Vagina (tissue), 2 donors: Measurements from ENCODE around the gene WDR81. TPM values are rescaled to one million over a fixed set of nuclear protein-coding genes. Genes with fewer than 3 reads are reported as not detected.

Experiments
- DNase-seq, 2 donors: peaks; one replicate each; pipeline ENCODE4 v3.0.0-alpha.2; 2017; ENCODE audit errors: extremely low spot score in 2 of 2
- H3K27ac ChIP-seq: fragments of 200-600 bp; sonication (generic); one replicate; pipeline ENCODE4 v1.5.1; 2019
- H3K27me3 ChIP-seq: fragments of 200-600 bp; sonication (generic); one replicate; pipeline ENCODE4 v1.5.1; 2019
- H3K36me3 ChIP-seq, 2 donors: fragments of 200-600 bp; sonication (generic); one replicate each; pipeline ENCODE4 v1.5.1; 2017 to 2019
- H3K4me1 ChIP-seq: fragments of 200-600 bp; sonication (generic); one replicate; pipeline ENCODE4 v1.5.1; 2019
- H3K4me3 ChIP-seq, 2 donors: fragments of 200-600 bp; sonication (generic); 1 replicate in 1 of 2; 2 replicates in 1 of 2; pipeline ENCODE4 v1.5.1; 2016 to 2019
- H3K9me3 ChIP-seq: fragments of 200-600 bp; sonication (generic); one replicate; pipeline ENCODE4 v1.5.1; 2019
- CTCF ChIP-seq, 3 experiments: fragments of 450-650 bp in 2 of 3; fragments of 200-600 bp in 1 of 3; sonication (generic) in 1 of 3; IDR thresholded peaks; one replicate each; pipeline ENCODE4 v1.5.1; 2017 to 2019; ENCODE audit warnings: antibody characterized with exemption in 3 of 3, mild to moderate bottlenecking in 2 of 3, moderate library complexity in 2 of 3
- POLR2A ChIP-seq, 2 donors: fragments of 450-650 bp; IDR thresholded peaks; one replicate each; pipeline ENCODE4 v1.6.1; 2017; ENCODE audit warnings: antibody characterized with exemption in 2 of 2, mild to moderate bottlenecking in 2 of 2, moderate library complexity in 2 of 2
- POLR2AphosphoS5 ChIP-seq, 2 donors: sonication (generic); formaldehyde crosslinking; IDR thresholded peaks; one replicate each; pipeline ENCODE4 v1.9.0; 2017; ENCODE audit warnings: antibody characterized with exemption in 2 of 2, mild to moderate bottlenecking in 2 of 2, low read depth in 1 of 2; ENCODE audit not compliant: insufficient read depth in 1 of 2
- intact Hi-C: fragments of 100-400 bp; cut with DNase I; formaldehyde crosslinking; loops from one replicate; pipeline ENCODE4 v1.15.1; 2023
- total RNA-seq: library from RNA; depleted of rRNA; stranded (reverse); fragments of >200 nt; gene quantifications from one replicate; pipeline ENCODE4 v1.2.3, GENCODE V29; 2016

Gene WDR81
- 57.2 TPM for total RNA-seq

DNA sequence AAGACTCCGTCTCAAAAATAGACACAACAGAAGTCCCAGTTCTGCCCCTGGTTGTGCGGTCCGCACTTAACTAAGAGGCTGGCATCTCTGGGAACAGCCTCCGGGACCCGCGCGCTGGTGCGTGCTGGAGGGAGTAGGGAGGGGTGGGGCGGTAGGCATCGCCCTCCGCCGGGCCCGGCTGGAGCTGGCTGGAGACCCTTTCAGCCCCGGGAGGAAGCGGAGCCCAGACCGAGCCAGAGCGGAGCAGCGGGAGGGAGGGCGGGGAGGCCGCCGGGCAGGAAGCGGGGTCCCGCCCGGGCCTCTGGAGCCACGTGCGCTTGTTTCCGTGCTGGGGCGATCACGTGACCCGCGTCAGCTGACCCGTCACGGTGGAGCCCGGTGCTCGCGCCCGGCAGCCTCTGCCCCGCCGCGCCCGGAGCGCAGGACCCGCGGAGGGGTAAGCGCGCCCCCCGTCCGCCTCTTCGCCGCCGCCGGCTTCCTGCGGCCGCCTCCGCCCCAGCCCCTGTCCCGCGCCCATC lies at the start of gene WDR81:
TSS of gene WDR81 (plus strand) at position 354 of the 518 bp plus-strand sequence. CDS start 256 bp downstream, outside the sequence.
- intact Hi-C loops, result no loop called here

GRCh38 chr17:1676401-1676800 lies 48.1 kb upstream of the WDR81 start:
- intact Hi-C loops, result loop anchor here (10.0 kb wide), 1 partner anchor 188 kb away; no protein-coding TSS in a partner anchor
- Histone ChIP-seq H3K36me3 (peaks cover 9 to 100% of the 10 kb centered on the region in 2 donors), H3K27ac (no peak overlapping the region), H3K9me3 (no peaks in the 10 kb centered on the region), H3K4me3 (no peak overlapping the region), H3K27me3 (no peaks in the 10 kb centered on the region), H3K4me1 (peaks cover 1% of the 10 kb centered on the region)
- DNase-seq, result no peak
- no peak for TF ChIP-seq POLR2A (IDR thresholded peaks at IDR 0.05)
- no peak for TF ChIP-seq POLR2AphosphoS5 (IDR thresholded peaks at IDR 0.05; ENCODE audit: insufficient read depth in 1 of 2, low read depth in 1 of 2)
- no peak for TF ChIP-seq CTCF (IDR thresholded peaks at IDR 0.05)

More for the DNA sequence above, at the start of gene WDR81:
- Histone ChIP-seq H3K4me3 (peak within 1 kb of the TSS; percentile 73 to 81), H3K27me3 (no peaks in the 10 kb centered on the region), H3K36me3 (peaks cover 0 to 26% of the 10 kb centered on the region in 2 donors), H3K27ac (peak within 1 kb of the TSS; percentile 94), H3K9me3 (no peaks in the 10 kb centered on the region), H3K4me1 (peaks cover 66% of the 10 kb centered on the region)
- DNase-seq, result peak in 1 of 2 donors; percentile 93
- TF ChIP-seq POLR2A (IDR thresholded peaks at IDR 0.05) (peak in 1 of 2 donors; percentile 50), CTCF (IDR thresholded peaks at IDR 0.05) (no peak), POLR2AphosphoS5 (IDR thresholded peaks at IDR 0.05; ENCODE audit: insufficient read depth in 1 of 2, low read depth in 1 of 2) (peak; percentile 69 to 74)

DNA sequence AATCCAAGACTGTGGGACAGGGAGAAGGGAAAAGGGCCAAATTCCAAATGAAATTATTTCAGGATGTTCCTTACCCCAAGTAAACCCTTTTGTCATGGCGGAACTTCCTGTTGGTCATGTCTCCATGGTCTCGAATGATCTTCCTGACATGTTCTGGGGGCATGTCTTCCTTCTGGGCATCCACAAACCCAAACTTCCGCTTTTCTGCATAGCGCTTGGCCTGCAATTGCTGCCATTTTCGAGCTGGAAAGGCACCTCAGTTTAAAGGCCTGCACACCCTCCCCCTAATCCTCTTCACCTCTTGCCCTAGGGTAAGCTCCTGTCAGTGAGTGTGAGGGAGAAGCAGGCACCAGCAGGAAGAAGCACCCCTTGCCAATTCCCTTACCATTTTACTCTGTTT lies 41.0 kb upstream of the WDR81 start:
- Histone ChIP-seq H3K27ac (peak overlapping the region; percentile 86), H3K4me1 (peaks cover 29% of the 10 kb centered on the region), H3K36me3 (peaks cover 5 to 51% of the 10 kb centered on the region in 2 donors), H3K4me3 (peak overlapping the region; percentile 57 to 96), H3K27me3 (no peaks in the 10 kb centered on the region), H3K9me3 (no peaks in the 10 kb centered on the region)
- no peak for DNase-seq
- TF ChIP-seq CTCF (IDR thresholded peaks at IDR 0.05) (no peak), POLR2AphosphoS5 (IDR thresholded peaks at IDR 0.05; ENCODE audit: insufficient read depth in 1 of 2, low read depth in 1 of 2) (no peak), POLR2A (IDR thresholded peaks at IDR 0.05) (no peak)
- intact Hi-C loops, result no loop called here

- H3K4me3 ChIP-seq, result peak within 1 kb of the TSS; percentile 57 to 96
- peak; percentile 96 to 98 for DNase-seq
- peak within 1 kb of the TSS; percentile 86 for H3K27ac ChIP-seq
- H3K9me3 ChIP-seq, result no peaks in the 10 kb centered on the region
- no peaks in the 10 kb centered on the region for H3K27me3 ChIP-seq
- H3K36me3 ChIP-seq, result peaks cover 5 to 40% of the 10 kb centered on the region in 2 donors
- H3K4me1 ChIP-seq, result peaks cover 29% of the 10 kb centered on the region
- intact Hi-C loops, result loop anchor here (2.0 kb wide), 1 partner anchor 28 kb away; no protein-coding TSS in a partner anchor
- TF ChIP-seq POLR2A (IDR thresholded peaks at IDR 0.05) (peak; percentile 50 to 97), CTCF (IDR thresholded peaks at IDR 0.05) (no peak), POLR2AphosphoS5 (IDR thresholded peaks at IDR 0.05; ENCODE audit: insufficient read depth in 1 of 2, low read depth in 1 of 2) (peak; percentile 94 to 99)
These were observed 39.9 kb upstream of the WDR81 start, which contains the start of gene PRPF8 for GRCh38 chr17:1684378-1685189. Gene PRPF8, minus strand, starts transcription at chr17:1684867. Its CDS starts 296 bp downstream, at chr17:1684571.
